GM12875 (cell line): ENCODE results near the gene KAT2B.
A peak's percentile ranks its signal among the peaks of the same experiment; 100 is the strongest.

Experiments used
- H3K4me3 ChIP-seq: one replicate; pipeline ENCODE4 v1.5.1; 2011; ENCODE audit warnings: low read depth, low read length, control low read depth
- CTCF ChIP-seq: IDR thresholded peaks from 2 replicates; pipeline ENCODE4 v1.5.1; 2011; ENCODE audit warnings: low read depth, mild to moderate bottlenecking, control low read depth, inconsistent platforms, low read length, moderate library complexity, borderline replicate concordance; ENCODE audit not compliant: insufficient read depth

Gene KAT2B

GRCh38 chr3:20039765-20040547 lies at the start of gene KAT2B:
Gene KAT2B, plus strand, starts transcription at chr3:20040446. Its CDS starts 32 bp downstream, at chr3:20040478.
- peak within 1 kb of the TSS; percentile 69 for H3K4me3 ChIP-seq
- peak; percentile 68 for TF ChIP-seq CTCF

GRCh38 chr3:19994796-19995195 lies 45.5 kb upstream of the KAT2B start:
- H3K4me3 ChIP-seq = no peak overlapping the region
- TF ChIP-seq CTCF = no peak

GRCh38 chr3:19997502-19997901 lies 42.7 kb upstream of the KAT2B start:
- TF ChIP-seq CTCF = no peak
- no peak overlapping the region for H3K4me3 ChIP-seq

GRCh38 chr3:20001932-20002331 lies 38.3 kb upstream of the KAT2B start:
- H3K4me3 ChIP-seq = no peak overlapping the region
- no peak for TF ChIP-seq CTCF

GRCh38 chr3:20007960-20008359 lies 32.3 kb upstream of the KAT2B start:
- TF ChIP-seq CTCF = no peak
- no peak overlapping the region for H3K4me3 ChIP-seq

- H3K4me3 ChIP-seq = no peak overlapping the region
- no peak for TF ChIP-seq CTCF
These were observed 31.6 kb upstream of the KAT2B start for GRCh38 chr3:20008646-20009045.

GRCh38 chr3:20012164-20012563 lies 28.1 kb upstream of the KAT2B start, which contains the start of gene PP2D1:
Gene PP2D1, minus strand, starts transcription at chr3:20012264. Its CDS starts 192 bp downstream, at chr3:20012072.
- no peak for TF ChIP-seq CTCF
- H3K4me3 ChIP-seq = no peak within 1 kb of the TSS
